ENCODE measurements around the gene GSTA2.
"Not testable (repeated sequence)": the region's sequence is repeated elsewhere in the genome, so short reads cannot be mapped to it uniquely, and the experiment has no call there.

Gene GSTA2

GRCh38 chr6:52759085-52759484 is 4.2 kb downstream of the GSTA2 start:
- no peak for DNase-seq

- not testable (repeated sequence) for DNase-seq
Measured at GRCh38 chr6:52757651-52758338, 5.5 kb downstream of the GSTA2 start.

- DNase-seq, result peak; percentile 0
Measured at GRCh38 chr6:52754443-52754842, 8.8 kb downstream of the GSTA2 start.

- DNase-seq, result not testable (repeated sequence)
Measured at GRCh38 chr6:52753137-52753536, 10.1 kb downstream of the GSTA2 start.

GRCh38 chr6:52752310-52752709 is 11.0 kb downstream of the GSTA2 start:
- DNase-seq, result no peak

GRCh38 chr6:52749556-52750152 is 13.6 kb downstream of the GSTA2 start:
- no peak for DNase-seq

GRCh38 chr6:52747301-52747700 is 16.0 kb downstream of the GSTA2 start:
- DNase-seq, result not testable (repeated sequence)

- no peak for DNase-seq
Measured at GRCh38 chr6:52746213-52746612, 17.1 kb downstream of the GSTA2 start.

GRCh38 chr6:52745764-52746201 is 17.5 kb downstream of the GSTA2 start:
- no peak for DNase-seq

GRCh38 chr6:52741872-52742271 is 21.4 kb downstream of the GSTA2 start:
- DNase-seq, result no peak

- DNase-seq, result no peak
Measured at GRCh38 chr6:52739627-52740026, 23.6 kb downstream of the GSTA2 start.

- no peak for DNase-seq
Measured at GRCh38 chr6:52739134-52739533, 24.1 kb downstream of the GSTA2 start.

- DNase-seq, result no peak
Measured at GRCh38 chr6:52736145-52736544, 27.1 kb downstream of the GSTA2 start.

- no peak for DNase-seq
Measured at GRCh38 chr6:52735071-52735470, 28.2 kb downstream of the GSTA2 start.

- no peak for DNase-seq
Measured at GRCh38 chr6:52734072-52734471, 29.2 kb downstream of the GSTA2 start.

GRCh38 chr6:52733172-52733571 is 30.1 kb downstream of the GSTA2 start:
- no peak for DNase-seq

- no peak for DNase-seq
Measured at GRCh38 chr6:52731719-52732118, 31.6 kb downstream of the GSTA2 start.

GRCh38 chr6:52729576-52729975 is 33.7 kb downstream of the GSTA2 start:
- DNase-seq, result no peak

- DNase-seq, result no peak
Measured at GRCh38 chr6:52728394-52728793, 34.9 kb downstream of the GSTA2 start.

- no peak for DNase-seq
Measured at GRCh38 chr6:52727908-52728307, 35.4 kb downstream of the GSTA2 start.

GRCh38 chr6:52726741-52727535 is 36.3 kb downstream of the GSTA2 start:
- DNase-seq, result no peak

- DNase-seq, result no peak
Measured at GRCh38 chr6:52726193-52726542, 37.1 kb downstream of the GSTA2 start.

- DNase-seq, result peak; percentile 52
Measured at GRCh38 chr6:52725535-52726192, 37.6 kb downstream of the GSTA2 start.

- DNase-seq, result no peak
Measured at GRCh38 chr6:52725143-52725534, 38.1 kb downstream of the GSTA2 start.
